H1 (cell line): ENCODE results near the gene SNX20. TPM values are rescaled to one million over a fixed set of nuclear protein-coding genes. Genes with fewer than 3 reads are reported as not detected.

Source experiments
- CTCF ChIA-PET: fragments of 300-600 bp; sonication (Branson Sonifier 250); formaldehyde crosslinking; loops from one replicate; lab custom pipeline; 2021; ENCODE audit not compliant: partially characterized antibody; lab: Charles Lee
- POLR2A ChIA-PET: fragments of 300-600 bp; sonication (Branson Sonifier 250); formaldehyde crosslinking; loops from one replicate; lab custom pipeline; 2021; ENCODE audit warnings: inconsistent platforms; ENCODE audit not compliant: partially characterized antibody; lab: Charles Lee
- DNase-seq, 2 experiments: peaks; one replicate each; pipeline versions ENCODE4 v3.0.0 to v3.0.0-alpha.2; 2010 to 2022; ENCODE audit warnings: low spot score in 2 of 2, low read depth in 1 of 2, mixed read lengths in 1 of 2
- FAIRE-seq: peaks from 2 replicates; lab custom pipeline; 2011; peaks lifted over from hg19 to GRCh38; lab: Jason Lieb, UNC
- H2AFZ ChIP-seq: 2 replicates; pipeline ENCODE4 v1.8.1; 2012; ENCODE audit warnings: low read length, inconsistent platforms
- H2AK5ac ChIP-seq: 2 replicates; pipeline ENCODE4 v1.6.1; 2013; ENCODE audit warnings: low read depth, low read length
- H2BK120ac ChIP-seq: replicated peaks from 2 replicates; pipeline ENCODE3; 2013; ENCODE audit warnings: low read depth, low read length, inconsistent platforms
- H2BK12ac ChIP-seq: 2 replicates; pipeline ENCODE4 v1.6.1; 2013; ENCODE audit warnings: low read depth, low read length
- H2BK15ac ChIP-seq: 2 replicates; pipeline ENCODE4 v1.6.1; 2013; ENCODE audit warnings: low read length
- H2BK20ac ChIP-seq: 2 replicates; pipeline ENCODE4 v1.6.1; 2013; ENCODE audit warnings: low read length
- H2BK5ac ChIP-seq: 2 replicates; pipeline ENCODE4 v1.6.1; 2013; ENCODE audit warnings: low read depth, low read length
- H3K14ac ChIP-seq: 2 replicates; pipeline ENCODE4 v1.6.1; 2013; ENCODE audit warnings: inconsistent platforms; ENCODE audit not compliant: insufficient read length
- H3K18ac ChIP-seq: 2 replicates; pipeline ENCODE4 v1.6.1; 2013; ENCODE audit warnings: low read length; ENCODE audit errors: extremely low read depth
- H3K23ac ChIP-seq: 2 replicates; pipeline ENCODE4 v1.6.1; 2013; ENCODE audit warnings: inconsistent platforms; ENCODE audit not compliant: insufficient read length
- H3K23me2 ChIP-seq: 2 replicates; pipeline ENCODE4 v1.6.1; 2013; ENCODE audit warnings: low read depth, low read length
- H3K27ac ChIP-seq: 2 replicates; pipeline ENCODE4 v1.6.1; 2011; ENCODE audit warnings: low read depth, low read length, inconsistent platforms
- H3K27me3 ChIP-seq, 4 experiments: replicated peaks in 1 of 4; 1 replicate in 1 of 4; 2 replicates in 3 of 4; pipeline versions ENCODE4 v1.6.1 to v1.8.1; 2011 to 2013; ENCODE audit warnings: low read length in 3 of 4, mild to moderate bottlenecking in 3 of 4, inconsistent platforms in 2 of 4, mixed read lengths in 2 of 4, moderate library complexity in 1 of 4; ENCODE audit not compliant: control insufficient read depth in 3 of 4, insufficient read depth in 3 of 4; ENCODE audit errors: extremely low read depth in 1 of 4
- H3K36me3 ChIP-seq, 4 experiments: 2 replicates each; pipeline versions ENCODE4 v1.6.1 to v1.8.1; 2011 to 2013; ENCODE audit warnings: mild to moderate bottlenecking in 4 of 4, low read length in 3 of 4, moderate library complexity in 2 of 4, control low read depth in 1 of 4, inconsistent platforms in 1 of 4; ENCODE audit not compliant: insufficient read depth in 4 of 4, control insufficient read depth in 2 of 4
- H3K4ac ChIP-seq: replicated peaks from 2 replicates; pipeline ENCODE3; 2013; ENCODE audit warnings: low read length, low read depth, mixed read lengths, inconsistent platforms; ENCODE audit not compliant: insufficient read length
- H3K4me1 ChIP-seq, 4 experiments: replicated peaks in 1 of 4; 1 replicate in 1 of 4; 2 replicates in 3 of 4; pipeline versions ENCODE4 v1.6.1 to v1.8.1; 2011 to 2013; ENCODE audit warnings: low read length in 3 of 4, inconsistent platforms in 2 of 4, mixed read lengths in 1 of 4; ENCODE audit not compliant: insufficient read depth in 4 of 4, control insufficient read depth in 3 of 4
- H3K4me2 ChIP-seq, 2 experiments: 2 replicates each; pipeline versions ENCODE4 v1.6.1 to v1.8.1; 2011 to 2013; ENCODE audit warnings: low read depth in 2 of 2, low read length in 2 of 2, control low read depth in 1 of 2, inconsistent platforms in 1 of 2, mild to moderate bottlenecking in 1 of 2; ENCODE audit not compliant: insufficient read depth in 1 of 2
- H3K4me3 ChIP-seq, 4 experiments: fragments of 200-600, 300-600 bp in 1 of 4; sonication (generic), shearing (Covaris generic), sonication (Bioruptor Twin) in 1 of 4; 2 replicates each; pipeline versions ENCODE4 v1.5.1 to v1.8.1; 2011 to 2016; ENCODE audit warnings: low read length in 4 of 4, low read depth in 3 of 4, control low read depth in 2 of 4, inconsistent platforms in 2 of 4, mild to moderate bottlenecking in 2 of 4, mixed read lengths in 1 of 4, moderate library complexity in 1 of 4; ENCODE audit not compliant: insufficient read depth in 2 of 4; ENCODE audit errors: extremely low read depth in 1 of 4
- H3K56ac ChIP-seq: replicated peaks from 2 replicates; pipeline ENCODE3; 2013; ENCODE audit warnings: low read depth, mild to moderate bottlenecking, mixed read lengths, low read length, inconsistent platforms; ENCODE audit not compliant: insufficient read length
- H3K79me1 ChIP-seq: 2 replicates; pipeline ENCODE4 v1.6.1; 2013; ENCODE audit warnings: low read depth, low read length, control low read depth
- H3K79me2 ChIP-seq, 2 experiments: 2 replicates each; pipeline versions ENCODE4 v1.6.1 to v1.8.1; 2012 to 2013; ENCODE audit warnings: low read length in 2 of 2, mild to moderate bottlenecking in 2 of 2, inconsistent platforms in 1 of 2; ENCODE audit not compliant: insufficient read depth in 2 of 2, control insufficient read depth in 1 of 2
- H3K9ac ChIP-seq, 4 experiments: replicated peaks in 1 of 4; 1 replicate in 1 of 4; 2 replicates in 3 of 4; pipeline versions ENCODE4 v1.6.1 to v1.8.1; 2011 to 2013; ENCODE audit warnings: low read depth in 3 of 4, low read length in 3 of 4, control low read depth in 2 of 4, mild to moderate bottlenecking in 2 of 4, moderate library complexity in 2 of 4, inconsistent platforms in 1 of 4; ENCODE audit errors: extremely low read depth in 1 of 4
- H3K9me3 ChIP-seq, 2 experiments: 2 replicates each; pipeline versions ENCODE4 v1.6.1 to v1.8.1; 2012 to 2013; ENCODE audit warnings: mild to moderate bottlenecking in 2 of 2, moderate library complexity in 2 of 2, control low read depth in 1 of 2, inconsistent platforms in 1 of 2, low read depth in 1 of 2, low read length in 1 of 2, mixed read lengths in 1 of 2; ENCODE audit not compliant: insufficient read depth in 2 of 2
- H4K20me1 ChIP-seq, 2 experiments: replicated peaks in 1 of 2; 2 replicates each; pipeline versions ENCODE3 to v1.8.1; 2011 to 2013; ENCODE audit warnings: inconsistent platforms in 2 of 2, low read length in 2 of 2, mild to moderate bottlenecking in 1 of 2; ENCODE audit not compliant: insufficient read depth in 2 of 2, control insufficient read depth in 1 of 2
- H4K5ac ChIP-seq: 2 replicates; pipeline ENCODE4 v1.6.1; 2013; ENCODE audit warnings: low read length, low read depth, mixed read lengths, inconsistent platforms; ENCODE audit not compliant: insufficient read length
- H4K8ac ChIP-seq: 2 replicates; pipeline ENCODE4 v1.8.0; 2013; ENCODE audit warnings: mild to moderate bottlenecking, moderate library complexity, low read length, inconsistent platforms; ENCODE audit not compliant: insufficient read depth; ENCODE audit errors: extremely low read depth
- H4K91ac ChIP-seq: replicated peaks from 2 replicates; pipeline ENCODE3; 2013; ENCODE audit warnings: low read length, mixed read lengths, inconsistent platforms; ENCODE audit not compliant: insufficient read length
- CHD2 ChIP-seq: IDR thresholded peaks from 2 replicates; pipeline ENCODE4 v1.6.1; 2012; ENCODE audit warnings: low read length, improper control_type of control experiment
- FOSL1 ChIP-seq: IDR thresholded peaks from 2 replicates; pipeline ENCODE4 v1.6.1; 2011; ENCODE audit warnings: mild to moderate bottlenecking, low read depth, low read length, moderate library complexity; ENCODE audit not compliant: insufficient read depth
- KDM5A ChIP-seq: fragments of 200-600 bp; IDR thresholded peaks from 2 replicates; pipeline ENCODE4 v1.7.1; 2012; ENCODE audit warnings: mild to moderate bottlenecking, low read length, inconsistent platforms, mixed read lengths
- NANOG ChIP-seq: IDR thresholded peaks from 2 replicates; pipeline ENCODE4 v1.6.1; 2011; ENCODE audit warnings: low read length, low read depth, mild to moderate bottlenecking, inconsistent platforms; ENCODE audit not compliant: insufficient read depth, poor library complexity, severe bottlenecking
- TBP ChIP-seq: IDR thresholded peaks from 2 replicates; pipeline ENCODE4 v1.6.1; 2011; ENCODE audit warnings: low read depth, low read length, improper control_type of control experiment
- WGBS, 2 experiments: shearing (Covaris generic) in 1 of 2; methylation state at CpG; one replicate each; pipeline versions ENCODE4 v1.1.6 to v1.1.7; 2013 to 2015; ENCODE audit warnings: low lambda C conversion rate in 2 of 2, mixed read lengths in 2 of 2, inconsistent platforms in 1 of 2, low coverage in 1 of 2, missing lambda C conversion rate in 1 of 2; ENCODE audit not compliant: insufficient replicate concordance in 2 of 2, insufficient coverage in 1 of 2, insufficient read length in 1 of 2; ENCODE audit errors: extremely low coverage in 1 of 2, missing lambda C conversion rate in 1 of 2; 5-methylcytosine and 5-hydroxymethylcytosine counted together
- polyA plus RNA-seq, 7 experiments: library from polyadenylated mRNA; depleted of rRNA in 3 of 7; stranded (reverse) in 5 of 7; unstranded in 2 of 7; fragments of >200 nt in 5 of 7; fragments of 200-250 nt in 2 of 7; gene quantifications; 1 replicate in 5 of 7; 2 replicates in 1 of 7; 4 replicates in 1 of 7; pipeline versions ENCODE4 v1.2.1 to v1.2.3, GENCODE V29; 2011 to 2013; ENCODE audit warnings: missing spikeins in 2 of 7, mixed read lengths in 2 of 7
- total RNA-seq: library from RNA; stranded (reverse); fragmentation: NEBNext Ultra II Directional; extraction: Animal tissue kit (Norgen Biotek cat#: 25700); gene quantifications from 2 replicates; pipeline ENCODE4 v1.2.1, GENCODE V29; 2021
- TF ChIP-seq, protein P1 (sequence below): IDR thresholded peaks from 2 replicates; pipeline ENCODE4 v1.6.1; 2012; ENCODE audit warnings: inconsistent platforms

The SNX20 gene
- total and polyA plus RNA-seq, 2 of the 8 experiments (the other 6 are each of a cell fraction or from before 2014, with no cell fraction given), result not detected

DNA sequence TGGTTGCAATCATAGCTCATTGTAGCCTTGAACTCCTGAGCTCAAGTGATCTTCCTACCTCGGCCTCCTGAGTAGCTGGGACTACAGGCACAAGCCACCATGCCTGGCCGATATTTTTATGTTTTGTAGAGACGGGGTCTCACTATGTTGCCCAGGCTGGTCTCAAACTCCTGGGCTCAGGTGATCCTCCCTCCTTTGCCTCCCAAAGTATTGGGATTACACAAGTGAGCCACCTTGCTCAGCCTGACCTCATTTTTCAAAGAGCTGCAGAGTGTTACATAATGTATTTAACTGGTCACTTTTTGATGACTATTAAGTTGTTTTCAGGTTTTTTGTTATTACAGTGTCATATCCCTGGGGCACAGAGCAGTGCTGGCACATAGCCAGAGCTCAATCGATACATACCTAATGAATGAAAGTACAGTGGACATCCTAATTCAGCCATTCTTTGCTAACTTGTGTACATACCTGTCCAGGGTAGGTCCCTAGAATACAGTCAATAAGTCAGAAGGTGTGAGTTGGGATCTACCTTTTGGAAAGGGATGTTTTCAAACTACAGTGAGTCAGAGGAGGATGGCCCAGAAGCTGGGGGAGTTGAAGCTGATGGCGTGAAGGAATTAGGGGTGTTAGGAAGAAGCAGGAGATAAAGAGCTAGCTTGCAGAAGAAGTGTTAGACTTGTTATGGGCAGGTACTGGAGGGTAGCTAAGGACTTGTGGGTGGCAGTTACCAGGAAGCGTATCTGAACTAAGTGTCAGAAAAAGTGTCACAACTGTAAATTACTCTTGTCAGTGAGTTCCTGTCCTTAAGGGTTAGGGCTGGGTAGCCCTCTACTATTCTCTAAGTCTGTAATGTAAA lies 40.7 kb upstream of the SNX20 start:
- H2BK20ac ChIP-seq, result no peak overlapping the region
- no peak overlapping the region for H2BK12ac ChIP-seq
- H3K4me3 ChIP-seq, result no peak overlapping the region
- H3K79me1 ChIP-seq, result no peaks in the 10 kb centered on the region
- H2AFZ ChIP-seq, result no peak overlapping the region
- no peak overlapping the region for H3K4ac ChIP-seq
- TF ChIP-seq, protein P1, sequence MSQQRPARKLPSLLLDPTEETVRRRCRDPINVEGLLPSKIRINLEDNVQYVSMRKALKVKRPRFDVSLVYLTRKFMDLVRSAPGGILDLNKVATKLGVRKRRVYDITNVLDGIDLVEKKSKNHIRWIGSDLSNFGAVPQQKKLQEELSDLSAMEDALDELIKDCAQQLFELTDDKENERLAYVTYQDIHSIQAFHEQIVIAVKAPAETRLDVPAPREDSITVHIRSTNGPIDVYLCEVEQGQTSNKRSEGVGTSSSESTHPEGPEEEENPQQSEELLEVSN, result no peak
- TF ChIP-seq KDM5A (no peak), FOSL1 (no peak), CHD2 (no peak), NANOG (no peak), TBP (no peak)
- TF ChIP-seq, all 59 proteins: peak for 0
- no peak overlapping the region for H4K5ac ChIP-seq
- WGBS, 2 experiments, result 82% methylated on average over 6 of the region's 6 CpGs; no CpG with 5 or more reads in 1 of the 2 experiments
- no peak overlapping the region for H3K23ac ChIP-seq
- FAIRE-seq, result no peak
- H2BK5ac ChIP-seq, result no peak overlapping the region
- H3K27me3 ChIP-seq, result no peaks in the 10 kb centered on the region
- no peaks in the 10 kb centered on the region for H3K79me2 ChIP-seq
- no peak overlapping the region for H2BK15ac ChIP-seq
- H3K4me1 ChIP-seq, result peaks cover 0 to 9% (median 3%) of the 10 kb centered on the region in 4 experiments; a peak in 5 of 7 replicates
- H4K8ac ChIP-seq, result no peak overlapping the region
- H3K56ac ChIP-seq, result no peak overlapping the region
- H3K9me3 ChIP-seq, result no peaks in the 10 kb centered on the region
- no peak overlapping the region for H3K27ac ChIP-seq
- no peak overlapping the region for H3K18ac ChIP-seq
- H3K14ac ChIP-seq, result no peak overlapping the region
- no peak overlapping the region for H3K9ac ChIP-seq
- no peak overlapping the region for H3K4me2 ChIP-seq
- no peak overlapping the region for H2BK120ac ChIP-seq
- H2AK5ac ChIP-seq, result no peak overlapping the region
- no peaks in the 10 kb centered on the region for H3K23me2 ChIP-seq
- no peaks in the 10 kb centered on the region for H3K36me3 ChIP-seq
- ChIA-PET POLR2A (no interaction called here), CTCF (interaction anchor here (0.8 to 3.1 kb wide), 7 partner anchors 9 to 84 kb away, joined by 3 to 17 read pairs (median 5); no protein-coding TSS in a partner anchor)
- H4K20me1 ChIP-seq, result no peaks in the 10 kb centered on the region
- no peak for DNase-seq
- H4K91ac ChIP-seq, result no peak overlapping the region
